HT-29 (cell line): ENCODE measurements around the gene SF3A2. TPM values are rescaled to one million over a fixed set of nuclear protein-coding genes. Genes with fewer than 3 reads are reported as not detected.

Source experiments
- DNase-seq: peaks from one replicate; pipeline ENCODE4 v3.0.0-alpha.2; 2015; ENCODE audit warnings: low spot score
- small RNA-seq: library from RNA; depleted of rRNA; stranded (forward); fragments of <200 nt; gene quantifications from one replicate; pipeline ENCODE3, GENCODE V24; 2014
- total RNA-seq: library from RNA; depleted of rRNA; stranded (reverse); fragments of >200 nt; shearing (Covaris generic); gene quantifications from 2 replicates; pipeline ENCODE4 v1.2.3, GENCODE V29; 2014; rRNA removed

Gene SF3A2
- total RNA-seq, 1 experiment from 2014 or later: 102 TPM

- DNase-seq: no peak
These were observed 54.0 kb downstream of the SF3A2 start for GRCh38 chr19:2290441-2291184.

- no peak for DNase-seq
These were observed 54.6 kb downstream of the SF3A2 start for GRCh38 chr19:2291185-2291751.

- no peak for DNase-seq
These were observed 58.2 kb downstream of the SF3A2 start for GRCh38 chr19:2294687-2295335.

DNA sequence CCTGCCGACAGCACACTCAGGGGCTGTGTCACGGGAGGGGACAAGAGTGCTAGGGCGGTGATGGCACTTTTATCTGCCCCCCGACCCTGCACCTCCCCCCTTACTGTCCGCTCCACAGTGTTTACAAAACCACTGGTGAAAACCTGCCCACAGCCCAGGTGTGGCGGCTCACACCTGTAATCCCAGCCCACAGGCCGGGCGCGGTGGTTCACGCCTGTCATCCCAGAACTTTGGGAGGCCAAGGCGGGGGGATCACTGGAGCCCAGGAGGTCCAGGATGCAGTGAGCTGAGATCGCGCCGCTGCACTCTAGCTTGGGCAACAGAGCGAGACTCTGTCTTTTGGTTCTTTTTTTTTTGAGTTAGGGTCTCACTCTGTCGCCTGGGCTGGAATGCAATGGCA is 59.5 kb downstream of the SF3A2 start:
- no peak for DNase-seq

Small RNA genes lying within 50 kb of the gene (small RNA-seq; reads per million reads assigned to genes)
- gene MIR1227: not detected

Other genes starting within 250 kb of the SF3A2 start
- 43.3 and 56.4 TPM in 2 replicates for gene BTBD2, start 221.1 kb upstream of the SF3A2 start, total RNA-seq
- 212 and 223 TPM in 2 replicates for gene MKNK2, start 185.6 kb upstream of the SF3A2 start, total RNA-seq
- 7.7 and 9.2 TPM in 2 replicates for gene MOB3A, start 140.5 kb upstream of the SF3A2 start, total RNA-seq
- gene IZUMO4, start 139.9 kb upstream of the SF3A2 start, total RNA-seq: 2.7 and 5.3 TPM in 2 replicates
- 143 and 145 TPM in 2 replicates for gene AP3D1, start 85.3 kb upstream of the SF3A2 start, total RNA-seq
- gene DOT1L, start 72.9 kb upstream of the SF3A2 start, total RNA-seq: 12.9 and 19.5 TPM in 2 replicates
- gene PLEKHJ1, start 495 bp upstream of the SF3A2 start, total RNA-seq: 295 and 307 TPM in 2 replicates
- 17.3 and 19.9 TPM in 2 replicates for gene AMH, start 12.5 kb downstream of the SF3A2 start, total RNA-seq
- 0.34 and 0.38 TPM in 2 replicates for gene JSRP1, start 19.6 kb downstream of the SF3A2 start, total RNA-seq
- not detected in 2 replicates for gene PEAK3, start 45.4 kb downstream of the SF3A2 start, total RNA-seq
- gene LINGO3, start 71.3 kb downstream of the SF3A2 start, total RNA-seq: 0.20 TPM in 1 of 2 replicates, not detected in the other
- gene LSM7, start 91.8 kb downstream of the SF3A2 start, total RNA-seq: 276 and 306 TPM in 2 replicates
- gene SPPL2B, start 91.9 kb downstream of the SF3A2 start, total RNA-seq: 85.0 and 121 TPM in 2 replicates
- gene TMPRSS9, start 123.4 kb downstream of the SF3A2 start, total RNA-seq: 0.31 TPM in 1 of 2 replicates, not detected in the other
- 154 and 163 TPM in 2 replicates for gene TIMM13, start 190.8 kb downstream of the SF3A2 start, total RNA-seq
- gene LMNB2, start 220.1 kb downstream of the SF3A2 start, total RNA-seq: 210 and 212 TPM in 2 replicates
- 15.2 and 21.8 TPM in 2 replicates for gene GADD45B, start 239.3 kb downstream of the SF3A2 start, total RNA-seq